GM19468 (cell line): ENCODE data around the gene FOXQ1.
"Not testable (repeated sequence)": the region's sequence is repeated elsewhere in the genome, so short reads cannot be mapped to it uniquely, and the experiment has no call there.

Source experiments
- ATAC-seq: cut with Tn5 transposase; IDR thresholded peaks from one replicate; pipeline ENCODE4 v1.9.1; 2021; ENCODE audit warnings: mild to moderate bottlenecking, moderate library complexity, moderate number of reproducible peaks; ENCODE audit not compliant: unreplicated experiment; ENCODE audit errors: extremely low read depth

FOXQ1 gene

GRCh38 chr6:1349655-1350054, 37.8 kb downstream of the FOXQ1 start:
- no peak for ATAC-seq

GRCh38 chr6:1351381-1352008, 39.6 kb downstream of the FOXQ1 start:
- ATAC-seq, result no peak

- ATAC-seq, result not testable (repeated sequence)
These were observed 43.2 kb downstream of the FOXQ1 start for GRCh38 chr6:1355068-1355467.

DNA sequence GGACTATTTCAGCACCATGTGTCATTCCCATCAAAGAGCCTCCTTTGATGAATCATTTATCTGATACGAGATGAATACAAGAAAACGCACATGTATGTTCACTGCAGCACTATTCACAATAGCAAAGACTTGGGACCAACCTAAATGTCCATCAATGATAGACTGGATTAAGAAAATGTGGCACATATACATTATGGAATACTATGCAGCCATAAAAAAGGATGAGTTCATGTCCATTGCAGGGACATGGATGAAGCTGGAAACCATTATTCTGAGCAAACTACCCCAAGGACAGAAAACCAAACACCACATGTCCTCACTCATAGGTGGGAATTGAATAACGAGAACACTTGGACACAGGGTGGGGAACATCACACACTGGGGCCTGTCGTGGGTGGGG, 49.8 kb downstream of the FOXQ1 start:
- ATAC-seq, result not testable (repeated sequence)

DNA sequence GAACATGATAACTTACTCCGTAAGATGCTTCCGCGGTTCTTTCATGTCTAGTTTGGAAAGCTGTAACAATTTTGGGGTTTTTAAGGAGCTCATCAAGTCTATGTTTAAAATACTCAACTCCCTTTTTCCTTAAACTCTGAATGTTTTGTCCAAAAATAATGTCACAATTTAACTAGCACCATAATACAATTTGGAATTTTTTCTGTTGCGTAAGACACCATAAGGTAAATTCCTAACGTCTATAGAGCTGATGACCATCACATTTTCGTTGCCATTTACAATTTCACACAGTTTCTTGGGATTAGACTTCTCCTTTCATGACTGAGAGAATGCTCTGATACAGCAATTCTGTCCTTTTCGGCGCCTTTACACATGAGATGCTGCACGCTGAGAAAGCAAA, 50.7 kb downstream of the FOXQ1 start:
- no peak for ATAC-seq

- no peak for ATAC-seq
These were observed 51.4 kb downstream of the FOXQ1 start for GRCh38 chr6:1363298-1363697.

- no peak for ATAC-seq
These were observed 52.1 kb downstream of the FOXQ1 start for GRCh38 chr6:1363729-1364572.
